Stimulated activated CD8-positive, alpha-beta memory T cell treated with anti-CD3 and anti-CD28 coated beads, Interleukin-12 subunit alpha, Interleukin-12 subunit beta, amount 100 ng/mL, for 24 hours (primary cell): ENCODE measurements around the gene KRTAP4-6.
"Not testable (repeated sequence)": the region's sequence is repeated elsewhere in the genome, so short reads cannot be mapped to it uniquely, and the experiment has no call there.

ENCODE experiments used
- DNase-seq: peaks from one replicate; pipeline ENCODE4 v3.0.0-alpha.2; 2020; ENCODE audit errors: extremely low read depth

KRTAP4-6 gene

GRCh38 chr17:41107941-41108450 lies 32.3 kb downstream of the KRTAP4-6 start:
- no peak for DNase-seq

- not testable (repeated sequence) for DNase-seq
Observed at GRCh38 chr17:41105347-41105746, 35.0 kb downstream of the KRTAP4-6 start, which contains the start of gene KRTAP4-9. TSS of gene KRTAP4-9 (plus strand) at chr17:41105389. CDS start at chr17:41105389, 0 bp downstream.

GRCh38 chr17:41104386-41105038 lies 35.8 kb downstream of the KRTAP4-6 start:
- not testable (repeated sequence) for DNase-seq

- DNase-seq = no peak
Observed at GRCh38 chr17:41103896-41104295, 36.4 kb downstream of the KRTAP4-6 start.

- no peak for DNase-seq
Observed at GRCh38 chr17:41101586-41102259, 38.6 kb downstream of the KRTAP4-6 start, which contains the start of gene KRTAP4-16. TSS of gene KRTAP4-16 (minus strand) at chr17:41102209. CDS start at chr17:41102209, 0 bp downstream.

GRCh38 chr17:41099682-41100480 lies 40.5 kb downstream of the KRTAP4-6 start:
- not testable (repeated sequence) for DNase-seq

- DNase-seq = no peak
Observed at GRCh38 chr17:41098481-41098880, 41.9 kb downstream of the KRTAP4-6 start.

- no peak for DNase-seq
Observed at GRCh38 chr17:41098042-41098441, 42.3 kb downstream of the KRTAP4-6 start, which contains the start of gene KRTAP4-8. TSS of gene KRTAP4-8 (minus strand) at chr17:41098142. CDS start at chr17:41098084, 58 bp downstream.

GRCh38 chr17:41096055-41096454 lies 44.3 kb downstream of the KRTAP4-6 start:
- DNase-seq = no peak
